CD4-positive, alpha-beta T cell treated with Interleukin-17A for 4 hours (primary cell): ENCODE results near the gene ZNHIT3.
A peak's percentile ranks its signal among the peaks of the same experiment; 100 is the strongest.

Experiments used
- DNase-seq: peaks from one replicate; pipeline ENCODE4 v3.0.0-alpha.2; 2020; ENCODE audit warnings: mixed read lengths

The ZNHIT3 gene

GRCh38 chr17:36514856-36515255 is 28.4 kb downstream of the ZNHIT3 start:
- no peak for DNase-seq

- DNase-seq, result no peak
Measured at GRCh38 chr17:36515837-36516236, 29.4 kb downstream of the ZNHIT3 start.

GRCh38 chr17:36523113-36523512 is 36.6 kb downstream of the ZNHIT3 start:
- no peak for DNase-seq

GRCh38 chr17:36524428-36524876 is 38.0 kb downstream of the ZNHIT3 start:
- DNase-seq, result no peak

- no peak for DNase-seq
Measured at GRCh38 chr17:36525113-36525512, 38.6 kb downstream of the ZNHIT3 start.

- DNase-seq, result no peak
Measured at GRCh38 chr17:36525888-36526287, 39.4 kb downstream of the ZNHIT3 start.

GRCh38 chr17:36527621-36528250 is 41.3 kb downstream of the ZNHIT3 start:
- DNase-seq, result no peak

GRCh38 chr17:36529121-36529520 is 42.6 kb downstream of the ZNHIT3 start:
- no peak for DNase-seq

GRCh38 chr17:36532435-36532975 is 46.0 kb downstream of the ZNHIT3 start:
- DNase-seq, result no peak

- peak; percentile 62 for DNase-seq
Measured at GRCh38 chr17:36533935-36534839, 47.7 kb downstream of the ZNHIT3 start.

- DNase-seq, result peak; percentile 89
Measured at GRCh38 chr17:36534840-36535668, 48.6 kb downstream of the ZNHIT3 start, which contains the start of the genes MYO19 and PIGW. MYO19 (minus strand) TSS chr17:36534868; CDS start chr17:36532538, 2,330 bp downstream. PIGW (plus strand) TSS chr17:36534987; CDS start chr17:36537102, 2,115 bp downstream.

GRCh38 chr17:36535669-36536081 is 49.2 kb downstream of the ZNHIT3 start:
- no peak for DNase-seq

- DNase-seq, result no peak
Measured at GRCh38 chr17:36540696-36541095, 54.2 kb downstream of the ZNHIT3 start.

- DNase-seq, result no peak
Measured at GRCh38 chr17:36542755-36543154, 56.3 kb downstream of the ZNHIT3 start.

GRCh38 chr17:36544044-36544306 is 57.5 kb downstream of the ZNHIT3 start:
- DNase-seq, result peak; percentile 21

- peak; percentile 94 for DNase-seq
Measured at GRCh38 chr17:36544307-36545076, 58.0 kb downstream of the ZNHIT3 start, which contains the start of gene GGNBP2. GGNBP2 (plus strand) TSS chr17:36544919; CDS start chr17:36545725, 806 bp downstream.

- no peak for DNase-seq
Measured at GRCh38 chr17:36545077-36545464, 58.6 kb downstream of the ZNHIT3 start.
